SH-SY5Y (cell line): Measurements from ENCODE around the gene PRSS53.

Source experiments
- GATA2 ChIP-seq: IDR thresholded peaks from 2 replicates; pipeline ENCODE4 v1.6.1; 2011; ENCODE audit warnings: mild to moderate bottlenecking, low read depth, low read length
- GATA3 ChIP-seq: IDR thresholded peaks from 2 replicates; pipeline ENCODE4 v1.6.1; 2011; ENCODE audit warnings: low read depth, mild to moderate bottlenecking, low read length, moderate library complexity

DNA sequence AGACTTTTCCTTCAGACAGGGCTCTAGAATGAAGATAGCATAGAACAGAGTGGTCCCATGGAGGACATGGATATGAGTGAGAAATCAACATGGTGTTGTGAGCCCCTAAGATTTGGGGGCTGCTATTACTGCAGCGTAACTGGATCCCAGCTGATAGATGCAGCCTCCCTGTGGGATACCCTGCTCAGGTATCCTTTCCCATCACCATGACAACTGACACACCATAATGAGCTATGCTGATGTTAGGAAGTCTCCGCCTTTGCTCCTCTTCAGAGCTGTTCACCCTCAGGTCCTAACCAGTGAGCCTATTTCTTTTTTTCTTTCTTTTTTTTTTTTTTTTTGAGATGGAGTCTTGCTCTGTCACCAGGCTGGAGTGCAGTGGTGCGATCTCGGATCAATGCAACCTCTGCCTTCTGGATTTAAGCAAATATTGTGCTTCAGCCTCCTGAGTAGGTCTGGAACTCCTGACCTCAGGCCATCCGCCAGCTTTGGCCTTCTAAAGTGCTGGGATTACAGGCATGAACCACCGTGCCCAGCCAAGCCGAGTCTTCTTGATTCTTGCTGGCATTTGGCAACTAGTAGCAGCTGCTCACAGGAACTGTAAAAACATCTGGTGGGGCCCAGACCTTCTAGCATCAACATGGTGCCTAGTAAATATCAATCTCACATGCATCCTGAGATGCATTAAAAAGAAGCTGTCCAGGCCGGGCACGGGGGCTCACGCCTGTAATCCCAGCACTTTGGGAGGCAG lies 38.3 kb downstream of the PRSS53 start:
- TF ChIP-seq GATA2 (no peak), GATA3 (no peak)
